ENCODE results near the gene PCDH9. TPM values are rescaled to one million over a fixed set of nuclear protein-coding genes. Genes with fewer than 3 reads are reported as not detected.

The PCDH9 gene
- total RNA-seq, 1 donor from 2014 or later = 0.75 TPM

- DNase-seq (ENCODE audit: low read depth) = no peak
- TF ChIP-seq, protein P1, sequence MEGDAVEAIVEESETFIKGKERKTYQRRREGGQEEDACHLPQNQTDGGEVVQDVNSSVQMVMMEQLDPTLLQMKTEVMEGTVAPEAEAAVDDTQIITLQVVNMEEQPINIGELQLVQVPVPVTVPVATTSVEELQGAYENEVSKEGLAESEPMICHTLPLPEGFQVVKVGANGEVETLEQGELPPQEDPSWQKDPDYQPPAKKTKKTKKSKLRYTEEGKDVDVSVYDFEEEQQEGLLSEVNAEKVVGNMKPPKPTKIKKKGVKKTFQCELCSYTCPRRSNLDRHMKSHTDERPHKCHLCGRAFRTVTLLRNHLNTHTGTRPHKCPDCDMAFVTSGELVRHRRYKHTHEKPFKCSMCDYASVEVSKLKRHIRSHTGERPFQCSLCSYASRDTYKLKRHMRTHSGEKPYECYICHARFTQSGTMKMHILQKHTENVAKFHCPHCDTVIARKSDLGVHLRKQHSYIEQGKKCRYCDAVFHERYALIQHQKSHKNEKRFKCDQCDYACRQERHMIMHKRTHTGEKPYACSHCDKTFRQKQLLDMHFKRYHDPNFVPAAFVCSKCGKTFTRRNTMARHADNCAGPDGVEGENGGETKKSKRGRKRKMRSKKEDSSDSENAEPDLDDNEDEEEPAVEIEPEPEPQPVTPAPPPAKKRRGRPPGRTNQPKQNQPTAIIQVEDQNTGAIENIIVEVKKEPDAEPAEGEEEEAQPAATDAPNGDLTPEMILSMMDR (IDR thresholded peaks at IDR 0.05; ENCODE audit: insufficient read depth, low read length, poor library complexity, severe bottlenecking) = no peak
- Histone ChIP-seq H3K4me3 (ENCODE audit: low read depth, low read length) (no peak overlapping the region), H3K36me3 (ENCODE audit: control insufficient read depth, insufficient read depth, low read length) (no peaks in the 10 kb centered on the region), H3K27me3 (ENCODE audit: control insufficient read depth, insufficient read depth, low read length) (no peaks in the 10 kb centered on the region)
Measured at GRCh38 chr13:66927562-66927961, 302.6 kb downstream of the PCDH9 start.

DNA sequence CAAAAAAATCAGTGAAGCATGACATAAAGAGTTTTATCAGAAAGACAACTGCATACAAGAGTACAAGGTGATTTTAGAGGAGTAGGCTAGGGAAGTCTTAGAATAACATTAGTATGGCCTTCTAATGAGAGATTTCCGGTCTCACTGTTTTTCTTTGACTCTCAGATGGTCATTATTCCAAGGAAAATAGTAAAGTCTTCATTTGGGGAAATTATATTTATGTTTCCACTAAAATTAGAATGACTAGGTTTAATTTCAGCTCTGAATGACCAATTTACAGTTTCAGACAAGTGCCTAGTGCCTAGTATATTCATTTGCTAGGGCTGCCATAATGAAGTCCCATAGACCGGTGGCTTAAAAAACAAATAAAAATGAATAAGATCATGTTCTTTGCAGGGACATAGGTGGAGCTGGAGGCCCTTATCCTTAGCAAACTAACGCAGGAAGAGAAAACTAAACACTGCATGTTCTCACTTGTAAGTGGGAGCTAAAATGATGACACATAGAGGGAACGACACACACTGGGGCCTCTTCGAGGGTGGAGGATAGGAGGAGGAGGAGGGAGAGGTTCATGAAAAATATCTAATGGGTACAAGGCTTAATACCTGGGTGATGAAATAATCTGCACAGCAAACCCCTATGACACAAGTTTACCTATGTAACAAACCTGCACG, 303.1 kb downstream of the PCDH9 start:
- no peak for DNase-seq (ENCODE audit: low read depth)
- H3K36me3 ChIP-seq (ENCODE audit: control insufficient read depth, insufficient read depth, low read length) = no peaks in the 10 kb centered on the region
- TF ChIP-seq, protein P1 (IDR thresholded peaks at IDR 0.05; ENCODE audit: insufficient read depth, low read length, poor library complexity, severe bottlenecking) = no peak
- no peak overlapping the region for H3K4me3 ChIP-seq (ENCODE audit: low read depth, low read length)
- no peaks in the 10 kb centered on the region for H3K27me3 ChIP-seq (ENCODE audit: control insufficient read depth, insufficient read depth, low read length)

GRCh38 chr13:66926200-66926850, 303.8 kb downstream of the PCDH9 start:
- TF ChIP-seq, protein P1 (IDR thresholded peaks at IDR 0.05; ENCODE audit: insufficient read depth, low read length, poor library complexity, severe bottlenecking) = no peak
- DNase-seq (ENCODE audit: low read depth) = no peak
- Histone ChIP-seq H3K4me3 (ENCODE audit: low read depth, low read length) (no peak overlapping the region), H3K27me3 (ENCODE audit: control insufficient read depth, insufficient read depth, low read length) (no peaks in the 10 kb centered on the region), H3K36me3 (ENCODE audit: control insufficient read depth, insufficient read depth, low read length) (no peaks in the 10 kb centered on the region)

DNA sequence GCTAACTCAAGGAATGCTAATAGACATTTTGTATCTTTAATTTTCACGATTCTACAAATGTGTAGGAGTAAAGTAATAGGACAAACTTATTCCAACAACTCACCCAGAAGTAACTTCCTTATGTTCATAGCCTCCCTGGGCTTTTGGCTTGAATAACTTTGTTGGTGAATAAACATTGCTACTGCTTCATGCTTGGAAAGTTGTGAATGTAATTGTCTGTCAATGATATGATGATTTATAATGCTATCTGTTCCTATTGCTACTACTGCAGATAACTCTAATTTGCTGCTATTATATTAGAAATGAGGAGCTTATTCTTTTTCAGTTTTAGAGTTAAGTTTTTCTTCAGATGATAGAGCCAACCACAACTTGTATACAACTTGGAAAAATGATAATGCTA, 307.7 kb downstream of the PCDH9 start:
- Histone ChIP-seq H3K4me3 (ENCODE audit: low read depth, low read length) (no peak overlapping the region), H3K36me3 (ENCODE audit: control insufficient read depth, insufficient read depth, low read length) (no peaks in the 10 kb centered on the region), H3K27me3 (ENCODE audit: control insufficient read depth, insufficient read depth, low read length) (no peaks in the 10 kb centered on the region)
- TF ChIP-seq, protein P1 (IDR thresholded peaks at IDR 0.05; ENCODE audit: insufficient read depth, low read length, poor library complexity, severe bottlenecking) = no peak
- DNase-seq (ENCODE audit: low read depth) = no peak

- no peaks in the 10 kb centered on the region for H3K27me3 ChIP-seq (ENCODE audit: control insufficient read depth, insufficient read depth, low read length)
- no peak for DNase-seq (ENCODE audit: low read depth)
- H3K4me3 ChIP-seq (ENCODE audit: low read depth, low read length) = no peak overlapping the region
- no peaks in the 10 kb centered on the region for H3K36me3 ChIP-seq (ENCODE audit: control insufficient read depth, insufficient read depth, low read length)
- TF ChIP-seq, protein P1 (IDR thresholded peaks at IDR 0.05; ENCODE audit: insufficient read depth, low read length, poor library complexity, severe bottlenecking) = no peak
Measured at GRCh38 chr13:66921437-66921836, 308.7 kb downstream of the PCDH9 start.

All from kidney epithelial cell (primary cell).